K562 (cell line): ENCODE results near the gene APOBEC3F. TPM values are rescaled to one million over a fixed set of nuclear protein-coding genes. Genes with fewer than 3 reads are reported as not detected.

Source experiments
- AFF4 ChIP-seq: sonication (generic); formaldehyde crosslinking; IDR thresholded peaks from 2 replicates; pipeline ENCODE4 v1.8.0; 2023; ENCODE audit warnings: mild to moderate bottlenecking, missing genetic modification reagents
- FOSL1 ChIP-seq: fragments of 200-800 bp; sonication (Bioruptor generic); conservative IDR thresholded peaks from 2 replicates; pipeline ENCODE4 v1.6.1; 2016; ENCODE audit warnings: missing genetic modification characterization, missing compliant biosample characterization
- FOXA3 ChIP-seq, 2 experiments: fragments of 450-650 bp in 1 of 2; sonication (generic) in 1 of 2; formaldehyde crosslinking; IDR thresholded peaks in 1 of 2; conservative IDR thresholded peaks in 1 of 2; 2 replicates each; pipeline versions ENCODE4 v1.4.0 to v1.8.0; 2020 to 2022; ENCODE audit warnings: mild to moderate bottlenecking in 2 of 2, missing genetic modification reagents in 1 of 2
- GATA2 ChIP-seq: sonication (generic); formaldehyde crosslinking; IDR thresholded peaks from 2 replicates; pipeline ENCODE4 v1.4.0; 2020; ENCODE audit warnings: mild to moderate bottlenecking, missing genetic modification reagents
- ILK ChIP-seq: fragments of 450-650 bp; IDR thresholded peaks from 2 replicates; pipeline ENCODE4 v1.6.1; 2016; ENCODE audit warnings: missing genetic modification characterization, low read depth, mild to moderate bottlenecking, missing compliant biosample characterization, moderate library complexity, borderline replicate concordance
- MAX ChIP-seq: sonication (generic); formaldehyde crosslinking; IDR thresholded peaks from 2 replicates; pipeline ENCODE4 v1.9.0; 2022; ENCODE audit warnings: mild to moderate bottlenecking, missing genetic modification reagents
- MNT ChIP-seq, 2 experiments: fragments of 450-650 bp; conservative IDR thresholded peaks; 2 replicates each; pipeline ENCODE4 v1.6.1; 2017; ENCODE audit warnings: mild to moderate bottlenecking in 2 of 2, moderate library complexity in 2 of 2
- MTA1 ChIP-seq: fragments of 450-650 bp; IDR thresholded peaks from 2 replicates; pipeline ENCODE4 v1.6.1; 2017; ENCODE audit warnings: borderline replicate concordance
- NEUROD1 ChIP-seq: fragments of 150-350 bp; IDR thresholded peaks from 2 replicates; pipeline ENCODE4 v1.6.1; 2014; ENCODE audit warnings: borderline replicate concordance, low read length, low read depth; ENCODE audit not compliant: partially characterized antibody
- POU5F1 ChIP-seq: fragments of 150-350 bp; IDR thresholded peaks from 2 replicates; pipeline ENCODE4 v1.6.1; 2014; ENCODE audit warnings: borderline replicate concordance, low read length, low read depth, mild to moderate bottlenecking; ENCODE audit not compliant: partially characterized antibody
- RFX1 ChIP-seq: fragments of 450-650 bp; IDR thresholded peaks from 2 replicates; pipeline ENCODE4 v1.6.1; 2016; ENCODE audit warnings: mild to moderate bottlenecking, moderate library complexity
- RNF2 ChIP-seq: sonication (generic); IDR thresholded peaks from 2 replicates; pipeline ENCODE4 v1.6.1; 2016
- THAP12 ChIP-seq: fragments of 250-450 bp; sonication (Bioruptor Pico); IDR thresholded peaks from 2 replicates; pipeline ENCODE4 v1.9.0; 2021; ENCODE audit warnings: mild to moderate bottlenecking, inconsistent platforms
- VEZF1 ChIP-seq: fragments of 200-800 bp; sonication (Bioruptor generic); IDR thresholded peaks from 2 replicates; pipeline ENCODE4 v1.6.1; 2017; ENCODE audit warnings: missing genetic modification characterization, missing compliant biosample characterization
- ZNF511 ChIP-seq: sonication (generic); formaldehyde crosslinking; IDR thresholded peaks from 2 replicates; pipeline ENCODE4 v1.8.0; 2022; ENCODE audit warnings: mild to moderate bottlenecking, missing genetic modification reagents
- ZNF764 ChIP-seq: fragments of 250-450 bp; sonication (Bioruptor Pico); IDR thresholded peaks from 2 replicates; pipeline ENCODE4 v1.4.0; 2020; ENCODE audit warnings: low read depth, mild to moderate bottlenecking, moderate library complexity
- polyA plus RNA-seq, 8 experiments: library from polyadenylated mRNA; depleted of rRNA in 4 of 8; stranded (reverse) in 5 of 8; unstranded in 3 of 8; fragments of >200 nt; fragmentation: Nextera tagmentation in 2 of 8; fragmentation: Illumina TruSeq in 1 of 8; extraction: Ambion mirVana in 2 of 8; extraction: Trizol in 1 of 8; gene quantifications; 2 replicates each; pipeline versions ENCODE4 v1.2.1 to v1.2.3, GENCODE V29; 2011 to 2014; ENCODE audit warnings: inconsistent platforms in 1 of 8, missing spikeins in 1 of 8
- total RNA-seq, 7 experiments: library from RNA; depleted of rRNA in 6 of 7; stranded (reverse); fragments of >200 nt in 6 of 7; fragmentation: Illumina TruSeq in 2 of 7; extraction: Trizol in 2 of 7; gene quantifications; 2 replicates each; pipeline versions ENCODE4 v1.2.1 to v1.2.3, GENCODE V29; 2011 to 2021; ENCODE audit warnings: low replicate concordance in 1 of 7

The APOBEC3F gene
- total and polyA plus RNA-seq, 9 of the 15 experiments (the other 6 are each of a cell fraction or from before 2014, with no cell fraction given): 1.1 to 3.3 (median 1.9) TPM

- no peak for TF ChIP-seq THAP12 (CRISPR knock-in tag)
- 0 out of 4 replicates have a peak, but pooled peaks of 1 of the 2 experiments have one; percentile 39 for TF ChIP-seq FOXA3 (CRISPR knock-in tag; conservative IDR thresholded peaks at IDR 0.05 in 1 of 2, IDR thresholded peaks at IDR 0.05 in 1 of 2)
- peak; percentile 50 for TF ChIP-seq GATA2 (CRISPR knock-in tag)
- TF ChIP-seq ZNF764 (CRISPR knock-in tag): no peak
- 0 out of 2 replicates have a peak, but pooled peaks have one; percentile 20 for TF ChIP-seq ZNF511 (CRISPR knock-in tag)
- TF ChIP-seq MAX (CRISPR knock-in tag): peak; percentile 28; the same call in 1 of the 2 replicates
- no peak for TF ChIP-seq ILK
- peak; percentile 88 for TF ChIP-seq RNF2
- peak; percentile 83 for TF ChIP-seq VEZF1 (CRISPR knock-in tag)
- TF ChIP-seq FOSL1: peak; percentile 68
- TF ChIP-seq MTA1: no peak
- TF ChIP-seq MNT (conservative IDR thresholded peaks at IDR 0.05): peak; percentile 37 to 70
- TF ChIP-seq AFF4 (CRISPR knock-in tag): no peak
- TF ChIP-seq NEUROD1: peak; percentile 13
- no peak for TF ChIP-seq POU5F1
- TF ChIP-seq RFX1: no peak
Observed at GRCh38 chr22:39013942-39014722, 26.5 kb upstream of the APOBEC3F start, which contains the start of gene APOBEC3C (continued).
